Tibial artery (tissue), 4 donors: ENCODE data around the gene GBP7.

Source experiments
- DNase-seq, 2 donors: peaks; one replicate each; pipeline ENCODE4 v3.0.0-alpha.2; 2019
- H3K27ac ChIP-seq, 2 donors: fragments of 200-600 bp; sonication (generic) in 1 of 2; 1 replicate in 1 of 2; 2 replicates in 1 of 2; pipeline ENCODE4 v1.5.1; 2018 to 2019; ENCODE audit warnings: mild to moderate bottlenecking in 1 of 2
- H3K27me3 ChIP-seq, 2 donors: fragments of 200-600 bp; sonication (generic) in 1 of 2; one replicate each; pipeline versions ENCODE4 v1.5.1 to v1.6.0; 2016 to 2019
- H3K36me3 ChIP-seq, 3 donors: fragments of 200-600 bp; sonication (generic) in 2 of 3; one replicate each; pipeline ENCODE4 v1.5.1; 2016 to 2019; ENCODE audit warnings: mild to moderate bottlenecking in 2 of 3
- H3K4me1 ChIP-seq, 4 donors: fragments of 200-600 bp; sonication (generic) in 2 of 4; 1 replicate in 3 of 4; 2 replicates in 1 of 4; pipeline ENCODE4 v1.5.1; 2016 to 2019
- H3K4me3 ChIP-seq, 2 donors: fragments of 200-600 bp; sonication (generic) in 1 of 2; 1 replicate in 1 of 2; 2 replicates in 1 of 2; pipeline ENCODE4 v1.5.1; 2018 to 2019; ENCODE audit warnings: mild to moderate bottlenecking in 2 of 2
- H3K9me3 ChIP-seq, 3 donors: fragments of 200-600 bp; sonication (generic) in 1 of 3; one replicate each; pipeline ENCODE4 v1.5.1; 2016 to 2019
- CTCF ChIP-seq, 2 experiments: fragments of 200-600 bp in 1 of 2; fragments of 450-650 bp in 1 of 2; IDR thresholded peaks; one replicate each; pipeline ENCODE4 v1.5.1; 2017 to 2019; ENCODE audit warnings: antibody characterized with exemption in 2 of 2, mild to moderate bottlenecking in 1 of 2, moderate library complexity in 1 of 2
- intact Hi-C: fragments of 100-400 bp; cut with DNase I; formaldehyde crosslinking; loops from one replicate; pipeline ENCODE4 v1.15.0; 2023; ENCODE audit warnings: low total_unique reads

The GBP7 gene

GRCh38 chr1:89169166-89169565, 6.6 kb downstream of the GBP7 start:
- no peak overlapping the region for H3K27ac ChIP-seq
- TF ChIP-seq CTCF (IDR thresholded peaks at IDR 0.05), result no peak
- H3K4me3 ChIP-seq, result no peak overlapping the region
- no peak for DNase-seq
- no peaks in the 10 kb centered on the region for H3K4me1 ChIP-seq
- H3K27me3 ChIP-seq, result no peaks in the 10 kb centered on the region
- H3K36me3 ChIP-seq, result no peaks in the 10 kb centered on the region
- intact Hi-C loops, result no loop called here
- no peaks in the 10 kb centered on the region for H3K9me3 ChIP-seq

DNA sequence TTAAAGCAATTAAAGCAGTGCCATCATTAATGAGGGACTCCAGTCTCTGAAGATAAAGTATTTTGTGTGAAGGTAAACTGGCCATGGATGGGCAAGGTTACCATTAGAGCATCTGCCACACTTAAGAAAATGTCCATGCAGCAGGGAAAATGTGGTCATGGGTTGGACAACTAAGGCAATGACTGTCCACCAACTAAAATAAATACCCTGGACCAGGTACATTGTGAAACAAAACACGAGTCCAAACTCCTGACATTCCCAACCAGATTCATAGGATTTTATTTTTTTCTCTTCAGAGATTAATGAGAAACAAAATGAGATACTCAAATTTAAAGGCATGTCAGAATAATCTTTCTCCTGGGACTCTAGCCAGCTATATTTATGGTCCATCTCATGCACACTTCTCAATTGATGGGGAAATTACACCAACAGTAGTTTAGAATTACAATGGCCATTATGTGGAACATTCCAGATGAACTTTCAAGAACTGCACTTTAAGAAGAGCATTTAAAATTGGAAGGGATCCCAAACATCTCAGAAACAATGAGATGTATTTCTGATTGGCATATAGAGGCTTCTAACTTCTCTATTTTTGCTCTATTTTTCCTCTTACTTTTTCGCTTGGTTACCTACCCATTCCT, 8.1 kb downstream of the GBP7 start:
- no peaks in the 10 kb centered on the region for H3K9me3 ChIP-seq
- no peak for DNase-seq
- no peaks in the 10 kb centered on the region for H3K27me3 ChIP-seq
- no peaks in the 10 kb centered on the region for H3K36me3 ChIP-seq
- H3K27ac ChIP-seq, result no peak overlapping the region
- no peaks in the 10 kb centered on the region for H3K4me1 ChIP-seq
- no peak overlapping the region for H3K4me3 ChIP-seq
- TF ChIP-seq CTCF (IDR thresholded peaks at IDR 0.05), result no peak
- intact Hi-C loops, result no loop called here

DNA sequence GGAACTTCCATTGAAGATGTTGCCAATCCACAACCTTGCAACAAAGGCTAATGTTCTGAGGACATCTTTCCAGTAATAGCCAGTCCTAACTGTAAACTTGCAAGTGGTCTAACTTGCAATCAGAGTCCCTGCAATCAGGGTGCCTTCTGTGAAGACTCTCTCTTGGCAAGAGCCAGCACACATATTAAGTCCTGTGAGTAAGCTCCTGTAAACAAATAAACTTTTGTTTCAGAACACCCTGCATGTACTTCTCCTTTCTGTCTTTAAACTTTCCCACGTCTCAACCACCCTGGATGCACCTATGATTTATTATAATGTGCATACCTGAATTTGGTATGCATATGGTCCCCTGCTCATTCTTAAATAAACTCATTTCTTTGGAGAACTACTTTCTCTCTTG, 9.1 kb downstream of the GBP7 start:
- no peak for TF ChIP-seq CTCF (IDR thresholded peaks at IDR 0.05)
- no peaks in the 10 kb centered on the region for H3K27me3 ChIP-seq
- DNase-seq, result no peak
- H3K36me3 ChIP-seq, result no peaks in the 10 kb centered on the region
- no peaks in the 10 kb centered on the region for H3K9me3 ChIP-seq
- no peak overlapping the region for H3K27ac ChIP-seq
- no peak overlapping the region for H3K4me3 ChIP-seq
- intact Hi-C loops, result no loop called here
- no peaks in the 10 kb centered on the region for H3K4me1 ChIP-seq

DNA sequence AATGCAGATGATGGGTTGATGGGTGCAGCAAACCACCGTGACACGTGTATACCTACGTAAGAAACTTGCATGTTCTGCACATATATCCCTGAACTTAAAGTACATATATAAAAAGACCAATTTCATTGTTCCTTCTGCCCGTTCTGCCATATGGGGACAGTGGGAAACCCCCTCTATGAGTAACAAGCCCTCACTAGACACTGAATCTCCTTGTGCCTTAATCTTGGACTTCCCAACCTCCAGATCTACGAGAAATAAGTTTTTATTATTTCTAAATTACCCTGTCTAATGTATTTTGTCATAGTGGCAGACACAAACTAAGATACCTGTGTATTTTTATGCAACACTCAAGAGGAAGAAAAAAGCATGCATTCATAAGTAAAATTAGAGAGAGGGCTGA, 10.0 kb downstream of the GBP7 start:
- no peak for TF ChIP-seq CTCF (IDR thresholded peaks at IDR 0.05)
- no peaks in the 10 kb centered on the region for H3K4me1 ChIP-seq
- intact Hi-C loops, result no loop called here

DNA sequence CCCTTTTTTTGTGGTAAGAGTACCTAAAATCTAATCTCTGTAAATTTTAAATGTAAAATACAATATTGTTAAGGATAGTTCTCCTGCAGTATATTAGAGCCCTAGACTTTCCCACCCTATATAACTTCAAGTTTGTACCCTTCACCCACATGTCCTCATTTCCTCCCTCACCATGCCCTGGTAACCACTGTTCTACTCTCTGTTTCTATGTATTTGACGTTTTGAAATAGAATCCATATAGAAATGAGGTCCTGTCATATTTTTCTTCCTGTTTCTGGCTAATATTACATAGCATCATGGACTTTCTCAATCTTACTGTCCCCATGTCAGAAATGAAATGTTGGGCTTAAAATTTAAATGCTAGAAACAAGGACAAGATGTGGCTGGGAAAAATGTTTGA, 24.8 kb downstream of the GBP7 start:
- no peak overlapping the region for H3K27ac ChIP-seq
- H3K36me3 ChIP-seq, result no peaks in the 10 kb centered on the region
- H3K4me3 ChIP-seq, result no peak overlapping the region
- H3K27me3 ChIP-seq, result no peaks in the 10 kb centered on the region
- intact Hi-C loops, result no loop called here
- H3K4me1 ChIP-seq, result no peaks in the 10 kb centered on the region
- TF ChIP-seq CTCF (IDR thresholded peaks at IDR 0.05), result no peak
- DNase-seq, result no peak
- no peaks in the 10 kb centered on the region for H3K9me3 ChIP-seq

More for the DNA sequence above, 10.0 kb downstream of the GBP7 start:
- H3K9me3 ChIP-seq, result no peaks in the 10 kb centered on the region
- H3K4me3 ChIP-seq, result no peak overlapping the region
- no peak overlapping the region for H3K27ac ChIP-seq
- DNase-seq, result no peak
- no peaks in the 10 kb centered on the region for H3K36me3 ChIP-seq
- no peaks in the 10 kb centered on the region for H3K27me3 ChIP-seq

- Histone ChIP-seq H3K9me3 (no peaks in the 10 kb centered on the region), H3K27ac (no peak overlapping the region), H3K4me3 (no peak overlapping the region), H3K27me3 (no peaks in the 10 kb centered on the region), H3K4me1 (no peaks in the 10 kb centered on the region), H3K36me3 (no peaks in the 10 kb centered on the region)
- DNase-seq, result no peak
- no peak for TF ChIP-seq CTCF (IDR thresholded peaks at IDR 0.05)
- intact Hi-C loops, result no loop called here
Observed at GRCh38 chr1:89149976-89150375, 25.8 kb downstream of the GBP7 start.
